ENCODE data around the gene CSTB.

The CSTB gene

GRCh38 chr21:43769325-43769958, 6.7 kb downstream of the CSTB start:
- in situ Hi-C loops (cut with HindIII; ENCODE audit: low sequenced_read_pairs): no loop called here

- in situ Hi-C loops (cut with HindIII; ENCODE audit: low sequenced_read_pairs): no loop called here
These were observed 7.3 kb downstream of the CSTB start for GRCh38 chr21:43768868-43769167.

- in situ Hi-C loops (cut with HindIII; ENCODE audit: low sequenced_read_pairs): no loop called here
These were observed 7.9 kb downstream of the CSTB start for GRCh38 chr21:43767984-43768867.

DNA sequence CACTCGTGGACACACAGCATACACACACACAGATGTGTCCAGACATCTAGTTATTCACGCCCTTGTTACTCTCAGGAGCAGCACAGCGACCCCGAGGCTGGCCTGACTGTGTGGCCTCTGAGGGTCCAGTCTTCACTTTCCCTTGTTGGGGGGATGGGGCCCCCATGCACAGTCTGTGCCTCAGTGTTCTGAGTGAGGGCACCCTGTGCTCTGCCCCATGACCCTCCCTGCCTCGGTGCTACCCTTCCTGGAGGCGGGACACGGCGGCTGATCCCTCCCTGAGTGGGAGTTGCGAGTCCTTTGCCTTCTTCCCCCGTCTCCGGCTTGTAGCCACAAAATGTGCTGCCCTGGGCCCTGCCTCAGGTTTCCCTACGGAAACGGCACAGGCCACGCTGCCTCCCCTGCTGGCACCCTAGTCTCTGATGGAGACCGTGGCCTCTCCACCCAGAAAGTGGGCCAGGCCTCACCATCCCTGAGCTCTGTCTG, 8.6 kb downstream of the CSTB start:
- in situ Hi-C loops (cut with HindIII; ENCODE audit: low sequenced_read_pairs): no loop called here

GRCh38 chr21:43766734-43767497, 9.2 kb downstream of the CSTB start:
- in situ Hi-C loops (cut with HindIII; ENCODE audit: low sequenced_read_pairs): no loop called here

DNA sequence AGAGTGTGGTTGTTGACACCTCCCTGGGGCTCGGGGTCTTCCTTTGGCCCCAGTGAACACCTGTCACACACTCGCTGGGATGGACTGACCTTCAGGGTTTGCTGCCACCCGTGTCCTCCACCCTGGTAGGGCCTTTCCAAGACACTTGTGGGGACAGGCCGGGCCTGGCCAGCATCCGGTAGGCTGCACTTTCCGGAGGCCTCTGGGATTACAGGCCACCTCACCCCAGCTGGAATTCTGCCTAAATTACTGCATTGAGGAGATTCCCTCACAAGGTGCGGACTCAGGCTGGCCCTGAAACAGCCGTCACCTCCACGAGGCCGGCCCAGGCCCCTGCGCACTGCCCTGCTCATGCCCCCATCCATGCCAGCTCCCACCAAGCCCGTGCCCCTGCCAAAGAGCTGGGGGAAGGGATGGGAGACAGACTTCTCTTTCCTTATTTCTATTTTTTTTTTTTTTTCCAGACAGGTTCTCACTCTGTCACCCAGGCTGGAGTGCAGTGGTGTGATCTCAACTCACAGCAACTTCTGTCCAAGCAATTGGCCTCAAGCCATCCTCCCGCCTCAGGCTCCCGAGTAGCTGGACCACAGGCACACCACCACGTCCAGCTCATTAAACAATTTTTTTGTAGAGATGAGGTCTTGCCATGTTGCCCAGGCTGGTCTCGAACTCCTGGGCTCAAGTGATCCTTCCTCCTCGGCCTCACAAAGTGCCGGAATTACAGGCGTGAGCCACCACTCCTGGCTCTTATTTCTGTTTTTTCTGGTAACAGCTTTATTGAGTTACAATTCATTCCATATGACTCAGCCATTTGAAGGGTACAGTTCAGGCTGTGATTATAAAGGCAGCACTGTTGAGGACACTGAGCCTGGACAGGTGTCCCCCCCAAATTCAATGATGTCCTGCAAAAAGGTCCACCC, 11.3 kb downstream of the CSTB start:
- in situ Hi-C loops (cut with HindIII; ENCODE audit: low sequenced_read_pairs): no loop called here

- in situ Hi-C loops (cut with HindIII; ENCODE audit: low sequenced_read_pairs): no loop called here
These were observed 12.1 kb downstream of the CSTB start for GRCh38 chr21:43763901-43764523.

GRCh38 chr21:43762303-43763128, 13.6 kb downstream of the CSTB start:
- in situ Hi-C loops (cut with HindIII; ENCODE audit: low sequenced_read_pairs): no loop called here

GRCh38 chr21:43761886-43762285, 14.2 kb downstream of the CSTB start:
- in situ Hi-C loops (cut with HindIII; ENCODE audit: low sequenced_read_pairs): no loop called here

GRCh38 chr21:43760391-43760958, 15.6 kb downstream of the CSTB start:
- in situ Hi-C loops (cut with HindIII; ENCODE audit: low sequenced_read_pairs): no loop called here

- in situ Hi-C loops (cut with HindIII; ENCODE audit: low sequenced_read_pairs): no loop called here
These were observed 16.5 kb downstream of the CSTB start for GRCh38 chr21:43759651-43760050.

DNA sequence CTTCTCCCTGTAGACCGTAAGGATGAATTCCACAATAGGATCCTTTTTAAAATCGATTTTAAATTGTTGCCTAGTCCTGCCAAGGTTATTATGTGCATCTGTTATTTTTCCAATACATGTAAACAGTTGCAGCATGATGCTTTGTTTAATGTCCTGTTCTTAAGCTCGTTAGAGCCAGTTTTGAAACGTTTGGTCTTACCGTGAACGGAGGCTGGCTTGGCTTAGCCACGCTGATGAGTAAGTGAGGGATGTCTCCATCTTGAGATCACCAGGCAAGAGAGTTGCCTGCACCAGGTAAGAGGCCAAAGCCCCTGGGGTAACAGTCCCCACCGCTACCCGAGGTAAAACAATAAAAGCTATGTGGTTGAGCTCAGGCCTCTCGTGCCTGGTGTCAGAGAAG, 17.3 kb downstream of the CSTB start:
- in situ Hi-C loops (cut with HindIII; ENCODE audit: low sequenced_read_pairs): no loop called here

GRCh38 chr21:43758111-43758641, 17.9 kb downstream of the CSTB start:
- in situ Hi-C loops (cut with HindIII; ENCODE audit: low sequenced_read_pairs): no loop called here

GRCh38 chr21:43757601-43758000, 18.5 kb downstream of the CSTB start:
- in situ Hi-C loops (cut with HindIII; ENCODE audit: low sequenced_read_pairs): no loop called here

GRCh38 chr21:43755820-43756594, 20.1 kb downstream of the CSTB start:
- in situ Hi-C loops (cut with HindIII; ENCODE audit: low sequenced_read_pairs): no loop called here

GRCh38 chr21:43754948-43755781, 20.9 kb downstream of the CSTB start:
- in situ Hi-C loops (cut with HindIII; ENCODE audit: low sequenced_read_pairs): no loop called here

GRCh38 chr21:43753439-43753799, 22.7 kb downstream of the CSTB start:
- in situ Hi-C loops (cut with HindIII; ENCODE audit: low sequenced_read_pairs): no loop called here
